Stimulated activated CD8-positive, alpha-beta memory T cell treated with anti-CD3 and anti-CD28 coated beads, Interleukin-2, amount 100 ng/mL, for 1 hour (primary cell): ENCODE measurements around the gene MEPCE.
A peak's percentile ranks its signal among the peaks of the same experiment; 100 is the strongest.
"Not testable (repeated sequence)": the region's sequence is repeated elsewhere in the genome, so short reads cannot be mapped to it uniquely, and the experiment has no call there.

Experiments used
- DNase-seq, 2 donors: peaks; one replicate each; pipeline ENCODE4 v3.0.0-alpha.2; 2020; ENCODE audit warnings: low read depth in 2 of 2

Gene MEPCE, protein sequence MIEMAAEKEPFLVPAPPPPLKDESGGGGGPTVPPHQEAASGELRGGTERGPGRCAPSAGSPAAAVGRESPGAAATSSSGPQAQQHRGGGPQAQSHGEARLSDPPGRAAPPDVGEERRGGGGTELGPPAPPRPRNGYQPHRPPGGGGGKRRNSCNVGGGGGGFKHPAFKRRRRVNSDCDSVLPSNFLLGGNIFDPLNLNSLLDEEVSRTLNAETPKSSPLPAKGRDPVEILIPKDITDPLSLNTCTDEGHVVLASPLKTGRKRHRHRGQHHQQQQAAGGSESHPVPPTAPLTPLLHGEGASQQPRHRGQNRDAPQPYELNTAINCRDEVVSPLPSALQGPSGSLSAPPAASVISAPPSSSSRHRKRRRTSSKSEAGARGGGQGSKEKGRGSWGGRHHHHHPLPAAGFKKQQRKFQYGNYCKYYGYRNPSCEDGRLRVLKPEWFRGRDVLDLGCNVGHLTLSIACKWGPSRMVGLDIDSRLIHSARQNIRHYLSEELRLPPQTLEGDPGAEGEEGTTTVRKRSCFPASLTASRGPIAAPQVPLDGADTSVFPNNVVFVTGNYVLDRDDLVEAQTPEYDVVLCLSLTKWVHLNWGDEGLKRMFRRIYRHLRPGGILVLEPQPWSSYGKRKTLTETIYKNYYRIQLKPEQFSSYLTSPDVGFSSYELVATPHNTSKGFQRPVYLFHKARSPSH

DNA sequence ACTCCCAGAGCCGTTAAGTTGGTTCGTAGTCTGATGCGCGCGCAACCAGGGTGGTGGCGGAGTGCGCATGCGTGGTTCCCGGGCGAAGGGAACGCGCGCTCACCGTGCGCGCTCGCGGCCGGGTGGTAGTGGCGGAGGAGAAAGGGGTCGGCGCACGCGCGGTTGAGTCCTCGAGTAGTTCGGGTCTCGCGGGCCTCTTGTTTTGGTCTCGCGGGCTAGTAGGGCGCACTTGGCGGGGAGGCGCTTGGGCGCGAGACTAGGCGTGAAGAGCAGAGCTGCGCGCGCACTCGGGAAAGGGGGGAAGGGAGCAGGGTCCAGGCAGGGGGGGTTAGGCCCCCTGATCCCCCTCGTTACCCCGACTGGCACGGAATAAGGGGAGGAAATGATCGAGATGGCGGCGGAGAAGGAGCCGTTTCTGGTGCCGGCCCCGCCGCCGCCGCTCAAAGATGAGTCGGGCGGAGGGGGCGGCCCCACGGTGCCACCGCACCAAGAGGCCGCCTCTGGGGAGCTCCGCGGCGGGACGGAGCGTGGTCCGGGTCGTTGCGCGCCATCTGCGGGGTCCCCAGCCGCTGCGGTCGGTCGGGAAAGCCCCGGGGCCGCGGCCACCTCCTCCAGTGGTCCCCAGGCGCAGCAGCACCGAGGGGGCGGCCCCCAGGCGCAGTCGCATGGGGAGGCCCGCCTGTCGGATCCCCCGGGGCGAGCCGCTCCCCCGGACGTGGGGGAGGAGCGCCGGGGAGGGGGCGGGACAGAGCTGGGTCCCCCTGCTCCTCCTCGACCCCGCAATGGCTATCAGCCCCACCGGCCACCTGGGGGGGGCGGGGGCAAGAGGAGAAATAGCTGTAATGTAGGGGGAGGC is at the start of gene MEPCE:
TSS of gene MEPCE (plus strand) at position 195 of the 856 bp plus-strand sequence. CDS start at position 383, 188 bp downstream.
- DNase-seq, result peak; percentile 95 to 96

DNA sequence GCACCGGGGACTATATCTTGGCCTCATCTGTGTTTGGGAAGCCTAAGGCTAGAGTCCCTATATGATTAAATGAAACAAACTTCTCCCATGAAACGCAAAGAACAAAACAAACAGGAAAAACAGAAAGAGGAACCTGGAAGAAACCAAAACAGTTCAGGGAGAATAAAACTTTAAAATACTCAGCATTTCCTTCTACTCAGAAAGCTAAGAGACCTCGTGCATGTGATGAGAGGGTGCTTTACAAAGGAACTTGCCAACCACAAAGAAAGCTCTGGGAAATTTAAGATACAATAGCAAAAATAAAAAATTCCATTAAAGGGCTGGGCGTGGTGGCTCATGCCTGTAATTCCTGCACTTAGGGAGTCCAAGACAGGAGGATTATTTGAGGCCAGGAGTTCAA is 49.4 kb upstream of the MEPCE start:
- DNase-seq, result no peak

GRCh38 chr7:100381531-100382233 is 47.9 kb upstream of the MEPCE start:
- not testable (repeated sequence) for DNase-seq

GRCh38 chr7:100382234-100382853 is 47.3 kb upstream of the MEPCE start:
- not testable (repeated sequence) for DNase-seq

DNA sequence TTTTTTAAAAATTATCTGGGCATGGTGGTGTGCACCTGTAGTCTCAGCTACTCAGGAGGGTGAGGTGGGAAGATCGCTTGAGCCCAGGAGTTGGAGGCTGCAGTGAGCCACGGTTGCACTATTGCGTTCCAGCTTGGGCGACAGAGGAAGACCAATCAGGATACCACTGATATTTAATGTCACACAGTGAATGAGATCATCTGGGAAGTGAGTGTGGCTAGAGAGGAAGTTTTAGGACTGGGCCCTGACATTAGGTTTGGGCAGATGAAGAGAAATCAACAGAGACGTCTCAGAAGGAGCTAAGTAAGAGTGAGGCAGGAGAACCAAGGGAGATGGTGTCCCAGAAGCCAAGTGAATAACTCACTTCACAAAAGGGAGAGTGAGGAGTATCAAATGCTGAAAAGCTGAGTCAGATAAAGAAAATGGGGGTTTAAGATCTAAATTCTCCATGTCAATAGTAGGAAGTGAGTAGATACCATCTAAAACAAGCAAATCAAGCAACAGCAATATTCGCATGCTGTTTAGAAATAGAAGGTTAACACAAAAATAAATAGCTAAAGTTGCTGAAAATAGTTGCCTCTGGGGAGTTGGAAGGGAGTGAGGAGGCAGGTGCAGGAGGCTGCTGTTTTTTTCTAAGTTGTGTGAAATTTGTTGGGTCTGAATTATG is 44.9 kb upstream of the MEPCE start:
- no peak for DNase-seq

- DNase-seq, result no peak
These were observed 42.7 kb upstream of the MEPCE start for GRCh38 chr7:100386940-100387339.

DNA sequence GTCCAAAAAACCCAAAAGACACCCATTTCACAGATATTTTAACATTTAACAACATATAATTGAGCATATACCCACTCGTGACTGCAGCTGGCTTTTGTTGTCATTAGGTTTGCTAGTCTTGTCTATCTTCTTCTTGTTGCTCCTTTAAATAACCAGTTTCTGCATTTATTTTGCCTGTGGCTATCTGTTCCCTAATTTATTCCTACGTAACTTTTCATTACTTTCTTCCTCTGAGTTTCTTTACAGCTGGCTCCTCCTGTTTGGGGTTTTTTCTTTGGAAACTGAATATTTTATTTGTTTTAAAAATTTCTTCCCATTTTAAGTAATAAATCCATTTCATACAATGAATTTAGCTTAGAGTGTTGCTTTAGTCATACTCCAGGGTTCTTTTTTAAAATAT is 41.9 kb upstream of the MEPCE start:
- no peak for DNase-seq

DNA sequence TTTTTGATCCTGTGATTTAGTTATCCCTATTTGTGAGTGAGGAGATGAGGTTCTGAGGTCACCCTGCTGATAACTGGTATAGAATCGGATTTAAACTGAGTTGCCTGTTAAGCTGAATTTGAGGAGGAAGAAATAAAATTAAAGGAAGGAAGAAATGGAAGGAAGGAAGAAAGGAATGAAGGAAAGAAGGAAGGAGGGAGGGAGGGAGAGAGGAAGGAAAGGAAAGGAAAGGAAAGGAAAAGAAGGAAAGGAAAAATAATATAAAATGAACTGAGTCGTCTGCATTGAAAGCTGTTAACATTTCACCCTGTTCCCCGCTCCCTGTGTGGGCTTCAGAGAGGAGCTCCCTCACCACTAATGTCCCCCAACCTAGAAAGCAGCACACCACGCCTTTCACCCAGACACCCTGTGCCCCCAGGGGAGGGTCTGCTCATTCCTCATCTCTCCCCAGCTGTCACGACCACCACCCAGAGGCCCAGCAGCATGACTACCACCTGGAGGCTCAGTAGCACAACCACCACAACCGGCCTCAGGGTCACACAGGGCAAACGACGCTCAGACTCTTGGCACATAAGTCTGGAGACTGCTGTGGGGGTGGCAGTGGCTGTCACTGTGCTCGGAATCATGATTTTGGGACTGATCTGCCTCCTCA is 40.1 kb upstream of the MEPCE start:
- no peak for DNase-seq

GRCh38 chr7:100390286-100391009 is 39.2 kb upstream of the MEPCE start:
- no peak for DNase-seq

GRCh38 chr7:100393233-100393905 is 36.3 kb upstream of the MEPCE start:
- DNase-seq, result no peak

GRCh38 chr7:100394077-100394476 is 35.6 kb upstream of the MEPCE start:
- DNase-seq, result no peak

DNA sequence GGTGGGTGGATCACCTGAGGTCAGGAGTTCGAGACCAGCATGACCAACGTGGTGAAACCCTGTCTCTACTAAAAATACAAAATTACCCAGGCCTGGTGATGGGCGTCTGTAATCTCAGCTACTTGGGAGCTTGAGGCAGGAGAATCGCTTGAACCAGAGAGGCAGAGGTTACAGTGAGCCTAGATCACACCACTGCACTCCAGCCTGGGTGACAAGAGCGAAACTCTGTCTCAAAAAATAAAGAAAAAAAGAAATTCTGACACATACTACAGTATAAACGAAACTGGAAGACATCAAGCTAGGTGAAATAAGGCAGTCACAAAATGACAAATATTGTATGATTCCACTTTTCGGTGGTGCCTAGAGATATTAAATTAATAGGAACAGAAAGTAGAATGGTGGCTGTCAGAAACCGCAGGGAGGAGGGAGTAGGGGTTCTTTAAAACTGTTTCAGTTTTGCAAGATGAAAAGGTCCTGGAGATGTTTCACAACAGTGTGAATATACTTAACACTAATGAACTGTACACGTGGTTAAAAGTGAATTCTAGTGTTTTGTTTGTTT is 33.1 kb upstream of the MEPCE start:
- DNase-seq, result no peak

- DNase-seq, result no peak
These were observed 32.1 kb upstream of the MEPCE start for GRCh38 chr7:100397315-100398081.

DNA sequence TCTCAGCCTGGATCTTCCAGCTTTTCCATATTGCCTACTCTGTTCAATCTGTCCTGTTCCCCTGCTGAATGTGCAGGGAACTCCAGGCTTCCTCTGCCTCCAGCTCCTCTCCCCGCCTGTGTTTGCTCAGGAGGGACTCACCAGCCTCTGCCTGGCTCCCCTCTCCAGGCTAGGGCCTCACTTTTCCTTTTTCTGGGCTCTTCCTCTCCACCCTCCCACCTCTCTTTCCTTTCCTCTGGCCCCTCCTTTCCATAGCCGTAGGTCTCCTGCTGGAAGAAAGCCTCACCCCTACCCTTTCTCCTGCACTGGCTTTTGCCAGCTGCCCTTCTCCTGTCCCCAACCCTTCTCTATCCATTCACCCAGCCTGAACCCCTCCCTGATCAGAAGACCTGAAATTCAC is 31.4 kb upstream of the MEPCE start:
- no peak for DNase-seq

DNA sequence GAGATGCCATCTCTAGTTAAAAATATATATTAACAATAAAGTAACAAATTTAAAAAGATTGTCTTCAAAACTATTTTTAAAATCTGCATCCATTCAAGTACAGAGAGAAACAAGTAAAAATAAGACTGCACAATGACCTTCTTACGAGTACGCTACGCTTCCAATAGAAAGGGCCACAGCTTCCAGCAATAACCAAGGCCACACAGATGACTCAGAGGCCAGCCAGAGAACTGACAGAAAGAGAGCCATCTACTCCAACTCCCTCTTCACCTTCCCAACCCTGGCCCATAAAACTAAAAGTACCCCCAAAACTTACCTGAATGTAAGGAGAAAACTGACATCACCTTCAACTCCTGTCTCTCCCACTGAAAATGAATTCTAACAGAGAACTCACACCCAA is 29.6 kb upstream of the MEPCE start:
- no peak for DNase-seq

DNA sequence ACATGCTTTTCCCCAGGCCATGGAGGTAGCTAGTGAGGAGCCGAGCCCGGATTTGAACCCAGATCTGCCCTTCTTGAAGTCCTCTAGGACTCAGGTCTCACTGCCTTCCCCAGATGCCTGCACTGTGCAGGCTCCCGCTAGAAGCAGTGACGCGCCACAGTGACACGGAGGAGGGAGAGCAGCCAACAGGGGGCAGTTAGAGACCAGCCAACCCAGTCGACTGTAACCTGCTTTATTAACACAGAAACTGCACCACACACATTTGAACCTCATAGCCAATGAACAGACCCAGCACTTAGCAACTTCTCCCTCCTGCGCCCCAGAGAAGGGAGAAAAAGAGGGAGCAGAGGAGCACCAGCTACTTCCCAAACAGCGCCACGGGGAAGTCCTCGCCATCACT is 29.0 kb upstream of the MEPCE start:
- no peak for DNase-seq

- no peak for DNase-seq
These were observed 27.8 kb upstream of the MEPCE start for GRCh38 chr7:100401811-100402210.

GRCh38 chr7:100402241-100402640 is 27.4 kb upstream of the MEPCE start:
- DNase-seq, result no peak
